Measurements from ENCODE around the gene FOXC1.

FOXC1 gene

GRCh38 chr6:1645466-1646185, 35.9 kb downstream of the FOXC1 start:
- DNase-seq = no peak

DNA sequence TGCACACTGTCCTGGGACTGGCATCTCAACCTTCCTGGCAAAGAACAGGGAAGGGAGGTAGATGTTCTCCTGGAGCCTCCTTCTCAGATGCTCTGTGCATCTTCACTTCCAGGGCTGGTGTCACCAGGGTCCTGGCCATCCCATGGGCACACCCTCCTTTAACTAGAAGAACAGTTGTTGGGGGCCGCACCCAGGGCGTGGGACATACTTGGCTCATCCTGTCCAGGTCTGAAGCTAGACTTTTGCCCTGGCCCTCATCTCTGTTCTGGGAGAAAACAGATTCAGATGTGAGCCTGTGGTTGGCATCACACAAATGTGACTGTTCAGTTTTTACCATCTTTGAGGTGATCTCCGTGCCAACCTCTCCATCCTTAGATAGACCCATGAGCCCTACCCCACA, 41.6 kb downstream of the FOXC1 start:
- DNase-seq = no peak

GRCh38 chr6:1652842-1653241, 43.1 kb downstream of the FOXC1 start:
- no peak for DNase-seq

GRCh38 chr6:1654054-1654453, 44.3 kb downstream of the FOXC1 start:
- DNase-seq = no peak

GRCh38 chr6:1657116-1657770, 47.5 kb downstream of the FOXC1 start:
- DNase-seq = no peak

DNA sequence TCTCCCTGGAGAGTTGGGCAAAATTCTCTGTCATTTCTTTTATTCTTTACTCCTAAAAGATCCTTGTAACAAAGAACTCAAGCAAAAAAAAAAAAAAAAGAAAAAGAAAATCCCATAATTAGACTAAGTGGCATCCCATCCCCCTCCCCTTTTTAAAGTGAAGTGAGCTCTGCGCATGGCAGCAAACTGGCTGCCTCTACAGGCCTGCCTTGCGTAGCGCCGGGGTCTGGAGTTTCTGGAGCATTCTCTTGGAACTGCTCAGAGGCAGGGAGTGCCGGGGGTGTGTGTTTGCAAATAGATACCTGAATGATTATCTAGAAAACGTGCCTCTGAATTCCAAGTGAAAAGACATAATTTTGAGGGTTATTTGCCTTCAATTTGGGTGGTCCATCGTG, 48.1 kb downstream of the FOXC1 start:
- DNase-seq = no peak

- DNase-seq = no peak
Observed at GRCh38 chr6:1658212-1659005, 48.7 kb downstream of the FOXC1 start.

- no peak for DNase-seq
Observed at GRCh38 chr6:1659816-1660215, 50.1 kb downstream of the FOXC1 start.

GRCh38 chr6:1662534-1662933, 52.8 kb downstream of the FOXC1 start:
- DNase-seq = no peak
